Suppressor macrophage (primary cell): ENCODE results near the gene HOTAIR.

Experiments
- DNase-seq, 4 experiments: peaks; one replicate each; pipeline ENCODE4 v3.0.0-alpha.2; 2020 to 2022

The HOTAIR gene

GRCh38 chr12:53999559-54000115 lies 24.9 kb upstream of the HOTAIR start:
- DNase-seq: no peak

GRCh38 chr12:53998900-53999236 lies 24.1 kb upstream of the HOTAIR start:
- no peak for DNase-seq

- DNase-seq: no peak
These were observed 23.6 kb upstream of the HOTAIR start for GRCh38 chr12:53998110-53998899.

GRCh38 chr12:53997204-53998109 lies 22.7 kb upstream of the HOTAIR start:
- DNase-seq: no peak

- no peak for DNase-seq
These were observed 21.8 kb upstream of the HOTAIR start for GRCh38 chr12:53996240-53997203.

GRCh38 chr12:53995378-53996239 lies 20.9 kb upstream of the HOTAIR start:
- peak in 2 of 4 experiments; percentile 35 to 45 for DNase-seq

- DNase-seq: peak in 2 of 4 experiments; percentile 17 to 23
These were observed 20.2 kb upstream of the HOTAIR start for GRCh38 chr12:53995002-53995377.

- no peak for DNase-seq
These were observed 19.7 kb upstream of the HOTAIR start for GRCh38 chr12:53994264-53995001.

GRCh38 chr12:53994009-53994263 lies 19.2 kb upstream of the HOTAIR start:
- DNase-seq: no peak

GRCh38 chr12:53993162-53994008 lies 18.6 kb upstream of the HOTAIR start:
- peak in 2 of 4 experiments; percentile 19 to 30 for DNase-seq

GRCh38 chr12:53992377-53992889 lies 17.7 kb upstream of the HOTAIR start:
- DNase-seq: no peak

- no peak for DNase-seq
These were observed 16.3 kb upstream of the HOTAIR start for GRCh38 chr12:53991077-53991460.

- DNase-seq: no peak
These were observed 15.7 kb upstream of the HOTAIR start for GRCh38 chr12:53990311-53991076.

- DNase-seq: peak; percentile 34 to 62 (median 44)
These were observed 14.7 kb upstream of the HOTAIR start for GRCh38 chr12:53989227-53990113.

- no peak for DNase-seq
These were observed 13.9 kb upstream of the HOTAIR start for GRCh38 chr12:53988541-53989226.

- DNase-seq: no peak
These were observed 13.1 kb upstream of the HOTAIR start for GRCh38 chr12:53987787-53988230.
